Pancreas (tissue), 10 donors: Measurements from ENCODE around the gene LAMA4. TPM values are rescaled to one million over a fixed set of nuclear protein-coding genes. Genes with fewer than 3 reads are reported as not detected.
A peak's percentile ranks its signal among the peaks of the same experiment; 100 is the strongest.

Experiments used
- ATAC-seq, 4 donors: fragments of 200-7000 bp; cut with Tn5 transposase; one replicate each; pipeline versions ENCODE4 v1.8.0 to v1.9.1; 2020; ENCODE audit warnings: mild to moderate bottlenecking in 4 of 4, moderate library complexity in 4 of 4
- DNase-seq, 6 donors: peaks; one replicate each; pipeline ENCODE4 v3.0.0-alpha.2; 2020
- FAIRE-seq: peaks from 2 replicates; lab custom pipeline; 2012; peaks lifted over from hg19 to GRCh38; lab: Jason Lieb, UNC
- H3K27ac ChIP-seq, 4 donors: fragments of 200-600 bp; sonication (generic); 1 replicate in 3 of 4; 2 replicates in 1 of 4; pipeline versions ENCODE4 v1.5.0 to v1.8.0; 2020
- H3K27me3 ChIP-seq, 4 donors: fragments of 200-600 bp; one replicate each; pipeline ENCODE4 v1.8.0; 2021
- H3K36me3 ChIP-seq, 3 donors: fragments of 200-600 bp; sonication (generic) in 1 of 3; one replicate each; pipeline versions ENCODE4 v1.5.0 to v1.8.0; 2020 to 2021
- H3K4me1 ChIP-seq, 3 donors: fragments of 200-600 bp; one replicate each; pipeline ENCODE4 v1.8.0; 2021
- H3K4me3 ChIP-seq, 4 donors: fragments of 200-600 bp; sonication (generic) in 2 of 4; one replicate each; pipeline versions ENCODE4 v1.5.0 to v1.8.0; 2020 to 2021
- H3K9me3 ChIP-seq, 4 donors: fragments of 200-600 bp; one replicate each; pipeline ENCODE4 v1.8.0; 2021
- WGBS, 2 donors: extraction: QIAGEN DNeasy Blood & Tissue Kit; methylation state at CpG; one replicate each; pipeline ENCODE4 v1.1.7; 2013; 5-methylcytosine and 5-hydroxymethylcytosine counted together
- intact Hi-C, 3 donors: fragments of 100-400 bp; cut with DNase I; formaldehyde crosslinking; loops; one replicate each; pipeline versions ENCODE4 v1.11.1 to v1.14.2; 2022
- polyA plus RNA-seq, 2 donors: library from polyadenylated mRNA; stranded (reverse); fragments of 200-250 nt; gene quantifications; one replicate each; pipeline ENCODE4 v1.2.3, GENCODE V29; 2013
- total RNA-seq, 6 donors: library from RNA; stranded (reverse); fragmentation: NEBNext Ultra II Directional in 4 of 6; extraction: Animal tissue kit (Norgen Biotek cat#: 25700) in 4 of 6; gene quantifications; one replicate each; pipeline versions ENCODE4 v1.2.1 to v1.2.4, GENCODE V29; 2021 to 2023
- TF ChIP-seq, protein P1 (sequence below), 4 donors: fragments of 200-600 bp; sonication (generic) in 3 of 4; IDR thresholded peaks; one replicate each; pipeline versions ENCODE4 v1.5.0 to v1.8.0; 2021; ENCODE audit warnings: antibody characterized with exemption in 4 of 4
- donor health status: healthy with polysubstance abuse.
- donor health status: DM: no; HTN: no; CAD: no; lungs with moderate emphysema.
- donor health status: DM: no; HTN: no; CAD: no.
- donor health status: control.
- donor health status: control.
- donor health status: Bipolar disorder and iron deficiency.
- donor health status: DM: yes; HTN: yes; CAD: no.
- donor health status: DM: no; HTN: no; CAD: no.
- donor health status: DM: no; HTN: no; CAD: no.
- donor health status: DM: yes; HTN: yes; CAD: no.

LAMA4 gene
- total and polyA plus RNA-seq, 8 donors: 1.3 to 14.0 (median 4.3) TPM

DNA sequence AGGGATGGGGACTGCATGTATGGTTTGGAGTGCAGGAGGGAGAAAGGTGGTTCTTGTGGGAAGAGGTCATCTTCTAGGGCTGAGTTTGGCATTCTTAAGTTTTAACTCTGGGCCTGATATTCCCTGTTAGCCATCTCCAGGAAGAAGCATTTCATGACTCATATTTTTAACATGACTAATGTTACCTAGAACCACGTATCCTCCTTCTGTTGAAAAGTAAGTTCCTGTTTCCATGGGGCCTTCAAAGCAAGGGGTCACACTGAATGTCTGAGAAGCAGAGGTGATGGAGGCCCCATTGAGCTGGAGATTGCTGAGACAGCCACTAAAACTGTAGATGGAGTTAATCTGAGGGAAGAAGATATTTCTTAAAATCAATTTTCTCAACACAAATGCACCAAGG is 136.8 kb downstream of the LAMA4 start:
- FAIRE-seq (no peak), ATAC-seq (no peak), DNase-seq (no peak)
- TF ChIP-seq, protein P1, sequence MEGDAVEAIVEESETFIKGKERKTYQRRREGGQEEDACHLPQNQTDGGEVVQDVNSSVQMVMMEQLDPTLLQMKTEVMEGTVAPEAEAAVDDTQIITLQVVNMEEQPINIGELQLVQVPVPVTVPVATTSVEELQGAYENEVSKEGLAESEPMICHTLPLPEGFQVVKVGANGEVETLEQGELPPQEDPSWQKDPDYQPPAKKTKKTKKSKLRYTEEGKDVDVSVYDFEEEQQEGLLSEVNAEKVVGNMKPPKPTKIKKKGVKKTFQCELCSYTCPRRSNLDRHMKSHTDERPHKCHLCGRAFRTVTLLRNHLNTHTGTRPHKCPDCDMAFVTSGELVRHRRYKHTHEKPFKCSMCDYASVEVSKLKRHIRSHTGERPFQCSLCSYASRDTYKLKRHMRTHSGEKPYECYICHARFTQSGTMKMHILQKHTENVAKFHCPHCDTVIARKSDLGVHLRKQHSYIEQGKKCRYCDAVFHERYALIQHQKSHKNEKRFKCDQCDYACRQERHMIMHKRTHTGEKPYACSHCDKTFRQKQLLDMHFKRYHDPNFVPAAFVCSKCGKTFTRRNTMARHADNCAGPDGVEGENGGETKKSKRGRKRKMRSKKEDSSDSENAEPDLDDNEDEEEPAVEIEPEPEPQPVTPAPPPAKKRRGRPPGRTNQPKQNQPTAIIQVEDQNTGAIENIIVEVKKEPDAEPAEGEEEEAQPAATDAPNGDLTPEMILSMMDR (IDR thresholded peaks at IDR 0.05): no peak
- peaks cover 0 to 6% (median 0%) of the 10 kb centered on the region in 4 donors for H3K27me3 ChIP-seq
- intact Hi-C loops: no loop called here
- no peaks in the 10 kb centered on the region for H3K4me1 ChIP-seq
- WGBS, 2 donors: 78 to 81% methylated on average over 1 of the region's 1 CpG
- no peak overlapping the region for H3K4me3 ChIP-seq
- no peaks in the 10 kb centered on the region for H3K9me3 ChIP-seq
- H3K27ac ChIP-seq: no peak overlapping the region
- H3K36me3 ChIP-seq: no peaks in the 10 kb centered on the region

DNA sequence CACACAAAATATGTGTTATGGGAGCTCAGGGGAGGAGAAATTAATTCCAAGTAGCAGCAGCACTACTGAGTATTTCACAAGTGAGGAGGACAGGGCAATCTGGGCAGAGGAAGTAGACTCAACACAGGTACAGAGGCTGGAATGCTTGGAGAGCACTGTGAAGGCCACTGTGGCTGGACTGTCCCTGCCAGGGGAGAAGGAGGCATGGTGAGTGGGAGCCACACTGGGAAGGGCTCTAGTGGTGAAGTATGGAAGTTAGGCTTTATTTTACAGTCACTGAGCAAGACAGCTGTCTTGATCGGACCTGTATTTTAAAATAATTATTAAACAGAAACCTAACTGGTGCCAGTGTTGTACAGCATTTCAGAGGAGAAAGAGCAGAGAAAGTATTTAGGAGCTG is 138.1 kb downstream of the LAMA4 start:
- ATAC-seq (peak in 3 of 4 donors; percentile 22 to 60 (median 30)), FAIRE-seq (no peak), DNase-seq (no peak)
- Histone ChIP-seq H3K27ac (no peak overlapping the region), H3K27me3 (peaks cover 0 to 4% (median 0%) of the 10 kb centered on the region in 4 donors), H3K36me3 (no peaks in the 10 kb centered on the region), H3K4me1 (no peaks in the 10 kb centered on the region), H3K9me3 (no peaks in the 10 kb centered on the region), H3K4me3 (no peak overlapping the region)
- 50 to 52% methylated on average over 1 of the region's 1 CpG for WGBS, 2 donors
- TF ChIP-seq, protein P1 (IDR thresholded peaks at IDR 0.05): no peak
- intact Hi-C loops: no loop called here

DNA sequence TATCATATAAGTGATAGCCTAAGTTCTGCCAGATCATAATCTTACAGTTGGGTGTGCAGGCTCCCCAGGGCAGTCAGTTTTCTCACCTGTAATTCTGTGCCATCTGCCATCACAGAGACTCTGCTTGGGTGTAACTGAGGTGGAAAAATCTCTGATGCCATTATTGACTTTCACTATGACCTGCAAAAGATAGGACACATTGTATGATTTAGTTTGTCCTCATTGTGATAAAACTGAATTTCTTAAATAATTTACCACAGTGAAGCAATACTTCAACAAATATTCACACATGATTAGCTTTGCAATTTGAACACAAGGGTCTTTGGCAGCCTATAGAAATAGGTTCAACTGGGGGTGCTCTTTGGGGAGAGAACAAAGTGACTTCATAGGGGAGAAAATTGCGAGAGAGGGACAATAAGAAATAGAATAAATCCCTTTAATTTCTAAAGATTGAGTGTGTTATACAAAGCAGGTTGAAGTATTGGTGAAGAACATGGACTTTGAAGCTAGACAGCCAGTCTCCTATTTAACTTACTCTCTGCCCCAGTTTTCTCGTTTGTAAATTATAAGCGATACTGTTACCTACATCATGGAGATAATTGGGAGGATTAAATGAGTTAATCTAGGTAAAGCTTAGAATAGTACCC is 139.7 kb downstream of the LAMA4 start:
- H3K27ac ChIP-seq: no peak overlapping the region
- H3K9me3 ChIP-seq: no peaks in the 10 kb centered on the region
- TF ChIP-seq, protein P1 (IDR thresholded peaks at IDR 0.05): no peak
- 93 to 96% methylated on average over 3 of the region's 3 CpGs for WGBS, 2 donors
- no peaks in the 10 kb centered on the region for H3K27me3 ChIP-seq
- no peaks in the 10 kb centered on the region for H3K36me3 ChIP-seq
- no peak overlapping the region for H3K4me3 ChIP-seq
- FAIRE-seq: no peak
- no peak for DNase-seq
- intact Hi-C loops: no loop called here
- H3K4me1 ChIP-seq: no peaks in the 10 kb centered on the region
- peak in 1 of 4 donors; percentile 35 for ATAC-seq

DNA sequence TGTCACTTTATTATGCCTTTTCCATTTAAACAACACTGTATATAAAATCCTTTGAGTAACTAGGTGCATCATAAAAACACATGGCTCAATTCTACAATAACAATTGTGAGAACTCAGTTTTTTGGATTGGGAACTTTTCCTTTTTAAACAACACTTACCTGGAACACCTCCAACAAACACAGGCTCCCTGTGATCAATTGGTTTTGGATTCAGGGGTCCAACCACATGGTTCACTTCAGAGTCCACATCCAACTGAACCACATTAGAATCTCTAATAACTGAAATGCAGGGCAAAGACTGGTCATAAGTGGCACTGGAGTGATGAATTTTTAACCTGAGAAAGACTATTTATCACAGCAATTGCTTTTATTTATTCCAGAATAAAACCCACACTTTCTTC is 140.4 kb downstream of the LAMA4 start:
- Histone ChIP-seq H3K9me3 (no peaks in the 10 kb centered on the region), H3K27me3 (no peaks in the 10 kb centered on the region), H3K27ac (no peak overlapping the region), H3K4me1 (no peaks in the 10 kb centered on the region), H3K36me3 (no peaks in the 10 kb centered on the region), H3K4me3 (no peak overlapping the region)
- no peak for FAIRE-seq
- DNase-seq: no peak
- intact Hi-C loops: no loop called here
- TF ChIP-seq, protein P1 (IDR thresholded peaks at IDR 0.05): no peak
- ATAC-seq: no peak

DNA sequence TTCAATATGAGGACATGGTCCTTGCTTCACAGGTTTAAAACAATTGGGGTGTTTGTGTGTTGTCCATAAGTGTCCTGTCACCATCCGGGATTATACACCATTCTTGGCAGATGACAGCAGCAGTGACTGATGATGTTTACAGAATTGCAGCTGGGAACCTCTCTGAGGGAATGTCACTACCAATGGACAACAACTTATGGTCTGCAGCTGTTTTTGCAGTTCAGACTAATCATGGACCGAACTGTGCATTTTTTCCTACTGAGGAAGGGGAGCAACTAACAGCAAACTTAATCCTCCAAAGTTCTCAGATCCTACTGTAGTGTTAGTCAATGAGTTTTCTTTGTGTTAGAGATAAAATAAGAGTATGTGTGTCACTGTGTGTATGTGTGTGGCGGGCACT is 140.9 kb downstream of the LAMA4 start:
- FAIRE-seq (no peak), DNase-seq (no peak), ATAC-seq (no peak)
- no peaks in the 10 kb centered on the region for H3K4me1 ChIP-seq
- intact Hi-C loops: no loop called here
- H3K27ac ChIP-seq: no peak overlapping the region
- TF ChIP-seq, protein P1 (IDR thresholded peaks at IDR 0.05): no peak
- H3K36me3 ChIP-seq: no peaks in the 10 kb centered on the region
- no peaks in the 10 kb centered on the region for H3K9me3 ChIP-seq
- H3K27me3 ChIP-seq: no peaks in the 10 kb centered on the region
- 60 to 61% methylated on average over 3 of the region's 3 CpGs for WGBS, 2 donors
- H3K4me3 ChIP-seq: no peak overlapping the region
